Activated CD4-positive, alpha-beta T cell treated with anti-CD3 and anti-CD28 coated beads, Interleukin-2, amount 50 U/mL, for 16 hours (primary cell): ENCODE measurements around the gene TRPM2.
"Not testable (repeated sequence)": the region's sequence is repeated elsewhere in the genome, so short reads cannot be mapped to it uniquely, and the experiment has no call there.

Experiments
- DNase-seq: peaks from one replicate; pipeline ENCODE4 v3.0.0-alpha.2; 2020

TRPM2 gene

GRCh38 chr21:44377201-44377921 is 23.9 kb downstream of the TRPM2 start:
- DNase-seq: no peak

DNA sequence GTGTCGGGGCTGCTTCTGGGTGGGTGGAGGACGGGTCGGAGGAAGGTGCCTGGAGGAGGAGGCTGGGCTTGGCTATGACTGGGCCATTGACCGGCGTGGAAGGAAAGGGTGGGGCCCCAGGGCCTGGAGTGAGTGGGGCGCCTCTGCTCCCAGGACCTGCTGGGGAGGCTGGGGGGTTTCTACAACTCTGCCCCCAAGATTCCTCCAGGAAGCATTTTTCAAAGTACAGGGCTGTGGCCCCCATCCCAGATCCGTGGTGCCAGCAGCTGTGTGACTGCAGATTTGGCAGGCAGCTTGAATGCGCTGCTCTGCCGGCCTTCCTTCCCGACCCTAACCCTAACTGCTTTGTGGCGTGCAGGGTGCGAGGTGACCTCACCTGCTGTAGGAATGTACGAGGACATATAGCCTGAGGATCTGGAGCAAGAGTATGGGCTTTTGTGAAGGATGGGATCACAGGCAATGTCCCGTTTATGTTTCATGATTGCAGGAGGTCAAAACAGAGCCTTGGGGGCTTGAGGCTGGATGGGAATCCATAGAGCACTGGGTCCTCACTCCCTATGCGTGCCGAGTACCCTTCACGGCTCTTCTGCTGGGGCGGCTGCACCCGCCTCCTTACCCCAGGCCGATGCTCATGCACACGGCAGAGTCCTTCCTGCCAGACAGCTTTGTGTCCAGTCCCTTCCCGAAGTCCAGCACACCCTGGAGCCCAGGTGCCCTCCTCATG is 24.7 kb downstream of the TRPM2 start:
- no peak for DNase-seq

GRCh38 chr21:44378646-44379514 is 25.5 kb downstream of the TRPM2 start:
- DNase-seq: no peak

DNA sequence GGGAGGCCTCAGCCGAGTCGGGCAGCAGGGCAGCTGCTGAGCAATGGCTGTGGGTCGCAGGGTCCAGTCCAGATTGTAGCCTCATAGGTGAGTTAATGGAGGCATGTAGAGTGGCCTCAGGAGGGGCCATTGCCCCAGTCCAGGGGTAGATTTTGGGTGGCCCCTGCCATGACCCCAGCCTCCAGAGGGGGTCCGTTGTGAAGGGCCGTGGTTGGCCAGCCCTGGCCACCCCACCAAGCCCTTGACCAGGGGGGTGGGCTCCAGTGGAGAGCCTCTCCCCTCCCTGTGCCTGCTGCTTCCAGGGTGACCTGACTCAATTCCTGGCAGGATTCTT is 26.1 kb downstream of the TRPM2 start:
- DNase-seq: no peak

DNA sequence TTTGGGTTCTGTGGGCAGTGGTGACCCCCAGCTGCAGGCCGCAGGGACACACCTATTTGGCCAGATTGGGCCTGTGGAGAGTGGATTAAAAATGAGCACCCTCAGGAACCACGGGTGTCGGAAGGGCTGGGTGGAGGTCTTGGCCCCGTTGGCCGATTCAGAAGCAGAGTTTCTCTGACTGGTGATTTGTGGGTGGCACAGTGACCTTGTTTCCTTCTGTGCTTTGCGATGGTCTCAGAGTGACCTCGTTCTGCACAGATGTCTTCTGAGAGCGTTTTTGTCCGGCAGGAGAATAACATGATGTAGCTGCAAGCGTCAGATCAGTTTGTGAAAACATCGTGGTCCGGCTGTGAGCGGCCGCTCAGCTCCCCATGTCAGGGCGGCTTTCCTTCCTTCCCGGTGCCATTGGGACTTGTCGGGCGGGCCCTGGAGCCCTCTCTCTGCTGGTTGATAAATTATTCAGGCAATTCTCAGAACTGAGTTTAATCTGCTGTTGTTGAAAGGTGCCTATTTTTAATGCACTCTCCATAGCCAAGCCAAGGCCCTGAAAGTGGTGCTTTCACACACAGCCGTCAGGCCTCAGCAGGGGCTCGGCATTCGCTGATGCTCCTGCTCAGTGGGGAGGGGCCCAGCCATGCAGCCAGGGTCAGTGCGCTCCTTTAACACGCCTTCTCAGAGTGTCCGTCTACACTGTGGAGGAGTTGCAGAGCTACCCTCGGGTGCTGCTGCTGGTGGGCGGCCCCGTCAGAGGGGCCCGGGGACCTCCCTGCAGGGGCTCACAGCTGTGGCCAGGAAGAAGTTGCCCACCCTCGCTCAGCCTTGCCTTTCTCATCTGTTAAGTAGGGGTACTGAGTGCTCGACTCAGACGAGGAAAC is 26.8 kb downstream of the TRPM2 start:
- DNase-seq: no peak

- no peak for DNase-seq
Observed at GRCh38 chr21:44380876-44381275, 27.5 kb downstream of the TRPM2 start.

- DNase-seq: no peak
Observed at GRCh38 chr21:44381874-44382273, 28.5 kb downstream of the TRPM2 start.

GRCh38 chr21:44382536-44382935 is 29.1 kb downstream of the TRPM2 start:
- no peak for DNase-seq

DNA sequence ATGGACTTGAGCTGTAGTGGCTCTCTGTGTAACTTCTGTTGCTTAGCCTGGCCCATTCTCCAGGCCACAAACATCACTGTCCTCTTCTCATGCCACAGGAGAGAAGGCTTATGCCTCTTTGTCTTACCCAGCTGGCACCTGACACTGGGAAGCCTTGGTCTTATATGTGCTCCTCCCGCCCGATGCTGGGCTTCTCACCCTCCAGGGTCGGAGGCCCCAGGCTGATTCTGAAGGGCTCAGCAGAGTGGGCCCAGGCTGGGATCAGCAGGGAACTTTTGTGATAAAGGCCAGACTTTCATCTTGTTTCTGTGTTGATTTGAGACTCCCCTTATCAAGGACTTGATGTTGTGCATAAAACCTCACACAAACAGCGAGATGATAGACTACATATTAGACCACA is 29.8 kb downstream of the TRPM2 start:
- no peak for DNase-seq

- no peak for DNase-seq
Observed at GRCh38 chr21:44384968-44385367, 31.5 kb downstream of the TRPM2 start.

- DNase-seq: no peak
Observed at GRCh38 chr21:44389335-44389734, 35.9 kb downstream of the TRPM2 start.

GRCh38 chr21:44390886-44391285 is 37.5 kb downstream of the TRPM2 start:
- no peak for DNase-seq

GRCh38 chr21:44391345-44392091 is 38.1 kb downstream of the TRPM2 start:
- DNase-seq: no peak

- DNase-seq: no peak
Observed at GRCh38 chr21:44392185-44392584, 38.8 kb downstream of the TRPM2 start.

- no peak for DNase-seq
Observed at GRCh38 chr21:44392916-44393315, 39.5 kb downstream of the TRPM2 start.

DNA sequence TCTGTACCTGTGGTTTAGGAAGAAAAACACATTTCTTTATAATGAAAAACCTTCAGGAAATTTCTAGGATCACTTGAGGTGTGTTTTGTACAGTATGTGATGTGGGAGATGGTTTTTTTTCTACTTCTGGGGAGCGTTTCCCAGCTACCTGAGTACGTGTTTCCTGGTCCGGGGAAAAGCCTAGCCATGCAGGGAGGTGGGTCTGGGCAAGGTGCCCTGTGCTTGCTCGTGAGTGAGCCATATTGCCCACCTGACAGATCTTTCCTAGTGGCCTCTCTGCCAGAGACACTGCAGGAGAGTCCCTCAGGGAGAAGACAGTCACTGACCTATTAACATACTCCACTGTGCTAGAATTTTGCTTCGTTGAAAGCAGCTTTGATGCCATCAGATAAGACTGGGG is 41.3 kb downstream of the TRPM2 start:
- DNase-seq: no peak

GRCh38 chr21:44395260-44395659 is 41.8 kb downstream of the TRPM2 start:
- DNase-seq: no peak

DNA sequence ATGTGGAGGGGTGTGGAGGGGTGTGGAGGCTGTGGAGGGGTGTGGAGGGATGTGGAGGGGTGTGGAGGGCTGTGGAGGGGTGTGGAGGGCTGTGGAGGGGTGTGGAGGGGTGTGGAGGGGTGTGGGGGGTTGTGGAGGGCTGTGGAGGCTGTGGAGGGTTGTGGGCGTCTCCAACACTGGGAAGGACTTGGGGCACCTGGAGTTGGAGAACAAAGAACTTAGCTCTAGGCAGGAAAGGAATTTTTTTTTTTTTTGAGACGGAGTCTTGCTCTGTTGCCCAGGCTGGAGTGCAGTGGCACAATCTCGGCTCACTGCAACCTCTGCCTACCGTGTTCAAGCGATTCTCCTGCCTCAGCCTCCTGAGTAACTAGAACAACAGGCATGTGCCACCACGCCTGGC is 43.4 kb downstream of the TRPM2 start:
- not testable (repeated sequence) for DNase-seq

DNA sequence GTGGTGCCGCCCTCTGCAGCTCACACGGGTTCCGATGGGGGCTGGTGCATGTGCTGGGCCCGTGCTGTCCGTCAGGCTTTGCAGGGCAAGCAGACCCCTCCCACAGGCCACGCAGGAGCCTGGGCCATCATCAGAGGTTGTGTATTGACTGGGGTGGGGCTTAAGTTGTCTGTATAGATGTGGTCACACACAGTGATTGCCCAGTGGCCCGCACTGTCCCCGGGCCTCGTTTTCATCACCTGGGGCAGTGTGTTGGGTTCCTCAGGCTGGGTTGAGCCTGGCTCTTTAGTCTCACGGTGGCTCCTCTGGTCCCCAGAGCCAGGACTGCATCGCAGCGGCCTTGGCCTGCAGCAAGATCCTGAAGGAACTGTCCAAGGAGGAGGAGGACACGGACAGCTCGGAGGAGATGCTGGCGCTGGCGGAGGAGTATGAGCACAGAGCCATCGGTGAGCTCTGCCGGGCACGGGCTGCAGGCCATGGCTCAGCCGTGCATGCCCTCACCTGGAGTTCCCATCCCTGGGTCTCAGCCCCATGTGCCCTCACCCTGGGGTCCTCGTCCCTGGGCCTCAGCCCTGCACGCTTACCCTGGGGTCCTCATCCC is 44.1 kb downstream of the TRPM2 start:
- DNase-seq: no peak

- no peak for DNase-seq
Observed at GRCh38 chr21:44398499-44398898, 45.1 kb downstream of the TRPM2 start.

GRCh38 chr21:44399151-44399954 is 45.9 kb downstream of the TRPM2 start:
- DNase-seq: no peak
